NCI-H460 (cell line): ENCODE results near the gene PMS2. TPM values are rescaled to one million over a fixed set of nuclear protein-coding genes. Genes with fewer than 3 reads are reported as not detected.
"Not testable (repeated sequence)": the region's sequence is repeated elsewhere in the genome, so short reads cannot be mapped to it uniquely, and the experiment has no call there.

Source experiments
- DNase-seq: peaks from one replicate; pipeline ENCODE4 v3.0.0-alpha.2; 2016; ENCODE audit warnings: low read depth; ENCODE audit errors: extremely low read depth
- polyA plus RNA-seq: library from polyadenylated mRNA; depleted of rRNA; stranded (reverse); fragments of >200 nt; gene quantifications from 2 replicates; pipeline ENCODE4 v1.2.3, GENCODE V29; 2014; cell fraction: nucleus; rRNA removed
- total RNA-seq: library from RNA; depleted of rRNA; stranded (reverse); fragments of >200 nt; shearing (Covaris generic); gene quantifications from 2 replicates; pipeline ENCODE4 v1.2.3, GENCODE V29; 2014; rRNA removed

Gene PMS2
- 20.4 and 24.8 TPM in 2 replicates for total RNA-seq
- polyA plus RNA-seq = 21.2 and 28.5 TPM in 2 replicates

GRCh38 chr7:6008668-6009611, at the start of gene PMS2, which contains the start of gene AIMP2:
Gene PMS2, minus strand, starts transcription at chr7:6009049. Its CDS starts 30 bp downstream, at chr7:6009019.
Gene AIMP2, plus strand, starts transcription at chr7:6009272. Its CDS starts 92 bp downstream, at chr7:6009364.
- peak; percentile 100 for DNase-seq

GRCh38 chr7:6057316-6058129, 48.7 kb upstream of the PMS2 start:
- DNase-seq = no peak

- no peak for DNase-seq
Measured at GRCh38 chr7:6056616-6057015, 47.8 kb upstream of the PMS2 start.

- not testable (repeated sequence) for DNase-seq
Measured at GRCh38 chr7:6051185-6051584, 42.3 kb upstream of the PMS2 start.

GRCh38 chr7:6049780-6050179, 40.9 kb upstream of the PMS2 start:
- DNase-seq = no peak

GRCh38 chr7:6035686-6036085, 26.8 kb upstream of the PMS2 start:
- no peak for DNase-seq

- DNase-seq = no peak
Measured at GRCh38 chr7:6035165-6035564, 26.3 kb upstream of the PMS2 start.

GRCh38 chr7:6032641-6033040, 23.8 kb upstream of the PMS2 start:
- no peak for DNase-seq

GRCh38 chr7:6032167-6032566, 23.3 kb upstream of the PMS2 start:
- DNase-seq = no peak

- DNase-seq = no peak
Measured at GRCh38 chr7:6031567-6031966, 22.7 kb upstream of the PMS2 start.

- DNase-seq = no peak
Measured at GRCh38 chr7:6030988-6031387, 22.1 kb upstream of the PMS2 start, which contains the start of gene ANKRD61. Gene ANKRD61, plus strand, starts transcription at chr7:6031376. Its CDS starts 0 bp downstream, at chr7:6031376.

- DNase-seq = no peak
Measured at GRCh38 chr7:6028563-6028962, 19.7 kb upstream of the PMS2 start.

GRCh38 chr7:6027806-6028365, 19.0 kb upstream of the PMS2 start:
- no peak for DNase-seq

- no peak for DNase-seq
Measured at GRCh38 chr7:6026820-6027311, 18.0 kb upstream of the PMS2 start.

- DNase-seq = peak; percentile 29
Measured at GRCh38 chr7:6026011-6026819, 17.4 kb upstream of the PMS2 start.

GRCh38 chr7:6023974-6024435, 15.2 kb upstream of the PMS2 start:
- DNase-seq = no peak

GRCh38 chr7:6022707-6023106, 13.9 kb upstream of the PMS2 start:
- no peak for DNase-seq

GRCh38 chr7:6020371-6021286, 11.8 kb upstream of the PMS2 start:
- no peak for DNase-seq

- no peak for DNase-seq
Measured at GRCh38 chr7:6016653-6016966, 7.8 kb upstream of the PMS2 start.
